ENCODE data around the gene CPNE4.

DNA sequence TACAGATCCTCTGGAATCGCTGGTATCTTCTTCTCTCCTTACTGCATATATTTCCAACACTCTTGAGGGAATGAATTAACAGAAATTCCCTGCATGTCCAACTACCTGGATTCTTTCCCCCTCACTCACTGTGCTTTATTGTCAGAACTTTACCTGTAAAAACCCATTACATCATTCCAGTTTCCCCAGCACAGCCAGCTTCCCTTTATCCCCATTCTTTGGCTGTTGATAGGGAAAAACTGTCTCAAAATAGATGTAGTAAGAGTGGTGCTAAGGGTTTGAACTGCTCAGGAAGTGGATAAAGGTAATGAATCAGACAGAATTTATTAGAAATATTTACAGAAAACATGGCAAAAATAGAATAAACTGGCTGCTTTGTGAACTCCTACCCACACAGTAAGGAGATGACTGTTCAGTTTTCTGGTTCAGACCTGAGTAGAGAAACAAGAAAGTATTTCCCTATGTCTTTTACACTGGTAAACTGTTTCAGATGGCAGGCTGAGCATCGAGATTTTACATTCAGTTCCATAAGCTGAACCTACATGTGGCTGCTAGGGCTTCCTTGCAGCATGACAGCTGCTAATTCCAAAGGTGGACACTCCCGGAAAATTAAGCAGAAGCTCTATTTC, 188.4 kb downstream of the CPNE4 start:
- TF ChIP-seq POLR2A (IDR thresholded peaks at IDR 0.05; ENCODE audit: low read depth, low read length) (no peak), TAF1 (IDR thresholded peaks at IDR 0.05; ENCODE audit: low read depth, low read length) (no peak), POLR2AphosphoS5 (IDR thresholded peaks at IDR 0.05; ENCODE audit: low read depth, low read length) (no peak)

Measured in GM12891 (cell line).